ENCODE measurements around the gene ANKRD36C.
"Not testable (repeated sequence)": the region's sequence is repeated elsewhere in the genome, so short reads cannot be mapped to it uniquely, and the experiment has no call there.

DNA sequence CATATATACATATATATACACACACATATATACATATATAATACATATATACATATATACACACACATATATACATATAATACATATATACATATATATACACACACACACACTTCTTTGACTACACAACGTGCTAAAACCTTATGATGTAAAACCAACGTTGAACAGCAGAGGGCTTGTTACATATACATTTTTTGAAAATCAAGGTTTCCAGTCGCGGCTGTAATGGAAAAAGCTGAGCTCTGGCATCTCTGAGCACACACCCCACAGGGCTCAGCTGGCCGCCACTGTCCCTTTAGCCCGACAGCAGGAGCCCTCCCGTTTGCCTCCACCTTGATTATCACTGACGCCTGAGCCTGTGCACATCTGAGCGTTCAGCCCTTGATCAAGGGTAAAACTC, 42.4 kb upstream of the ANKRD36C start:
- not testable (repeated sequence) for TF ChIP-seq MYC (IDR thresholded peaks at IDR 0.05; ENCODE audit: low read depth, low read length)
- TF ChIP-seq, protein P1, sequence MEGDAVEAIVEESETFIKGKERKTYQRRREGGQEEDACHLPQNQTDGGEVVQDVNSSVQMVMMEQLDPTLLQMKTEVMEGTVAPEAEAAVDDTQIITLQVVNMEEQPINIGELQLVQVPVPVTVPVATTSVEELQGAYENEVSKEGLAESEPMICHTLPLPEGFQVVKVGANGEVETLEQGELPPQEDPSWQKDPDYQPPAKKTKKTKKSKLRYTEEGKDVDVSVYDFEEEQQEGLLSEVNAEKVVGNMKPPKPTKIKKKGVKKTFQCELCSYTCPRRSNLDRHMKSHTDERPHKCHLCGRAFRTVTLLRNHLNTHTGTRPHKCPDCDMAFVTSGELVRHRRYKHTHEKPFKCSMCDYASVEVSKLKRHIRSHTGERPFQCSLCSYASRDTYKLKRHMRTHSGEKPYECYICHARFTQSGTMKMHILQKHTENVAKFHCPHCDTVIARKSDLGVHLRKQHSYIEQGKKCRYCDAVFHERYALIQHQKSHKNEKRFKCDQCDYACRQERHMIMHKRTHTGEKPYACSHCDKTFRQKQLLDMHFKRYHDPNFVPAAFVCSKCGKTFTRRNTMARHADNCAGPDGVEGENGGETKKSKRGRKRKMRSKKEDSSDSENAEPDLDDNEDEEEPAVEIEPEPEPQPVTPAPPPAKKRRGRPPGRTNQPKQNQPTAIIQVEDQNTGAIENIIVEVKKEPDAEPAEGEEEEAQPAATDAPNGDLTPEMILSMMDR (IDR thresholded peaks at IDR 0.05; ENCODE audit: low read depth, low read length): not testable (repeated sequence)

All from NB4 (cell line).